HG02798 (cell line): Measurements from ENCODE around the gene LDHAL6A.
"Not testable (repeated sequence)": the region's sequence is repeated elsewhere in the genome, so short reads cannot be mapped to it uniquely, and the experiment has no call there.

Experiments
- ATAC-seq: cut with Tn5 transposase; IDR thresholded peaks from one replicate; pipeline ENCODE4 v1.9.1; 2021; ENCODE audit warnings: mild to moderate bottlenecking; ENCODE audit not compliant: unreplicated experiment, poor library complexity

The LDHAL6A gene

DNA sequence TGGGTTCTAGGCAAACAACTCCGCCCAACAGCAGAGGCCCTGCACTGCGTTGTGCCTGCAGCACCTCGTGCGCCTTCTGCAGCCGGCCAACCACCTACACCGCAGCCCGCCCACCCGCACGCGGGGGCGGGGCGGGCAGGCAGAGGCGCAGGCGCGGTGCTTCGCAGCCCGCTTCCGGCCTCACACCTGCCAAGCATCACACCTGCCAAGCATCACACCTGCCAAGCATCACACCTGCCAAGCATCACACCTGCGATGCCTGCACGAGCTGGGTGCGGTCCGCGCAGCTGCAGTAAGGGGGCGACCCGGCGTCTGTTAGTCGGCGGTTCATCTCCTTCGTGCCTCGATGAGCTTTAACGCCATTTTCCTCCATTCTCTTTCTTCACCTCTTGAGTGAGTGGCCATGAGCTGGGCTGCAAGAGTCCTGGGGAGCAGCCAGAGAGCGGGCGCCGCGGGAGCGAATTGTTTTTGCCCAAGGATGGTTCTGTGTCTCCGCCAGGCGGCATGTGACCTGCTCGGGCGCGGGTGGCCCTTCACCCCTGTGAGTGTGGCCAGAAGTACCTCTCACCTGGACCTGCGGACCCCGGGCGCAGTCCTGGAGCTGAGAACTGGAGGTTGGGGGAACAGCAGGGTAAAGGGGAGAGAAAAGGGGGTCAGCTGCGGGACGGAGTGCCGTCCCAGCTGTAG is at the start of gene LDHAL6A:
TSS of gene LDHAL6A (plus strand) at position 171 of the 687 bp plus-strand sequence. CDS start 825 bp downstream, outside the sequence.
- ATAC-seq: no peak

DNA sequence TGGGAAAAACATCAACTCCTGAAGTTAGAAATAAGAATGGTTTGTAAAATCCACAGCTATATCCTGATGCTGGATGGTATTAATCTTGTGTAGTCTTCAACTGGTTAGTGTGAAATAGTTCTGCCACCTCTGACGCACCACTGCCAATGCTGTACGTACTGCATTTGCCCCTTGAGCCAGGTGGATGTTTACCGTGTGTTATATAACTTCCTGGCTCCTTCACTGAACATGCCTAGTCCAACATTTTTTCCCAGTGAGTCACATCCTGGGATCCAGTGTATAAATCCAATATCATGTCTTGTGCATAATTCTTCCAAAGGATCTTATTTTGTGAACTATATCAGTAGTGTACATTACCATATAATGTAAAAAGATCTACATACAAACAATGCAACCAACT is 48.3 kb upstream of the LDHAL6A start:
- ATAC-seq: not testable (repeated sequence)

DNA sequence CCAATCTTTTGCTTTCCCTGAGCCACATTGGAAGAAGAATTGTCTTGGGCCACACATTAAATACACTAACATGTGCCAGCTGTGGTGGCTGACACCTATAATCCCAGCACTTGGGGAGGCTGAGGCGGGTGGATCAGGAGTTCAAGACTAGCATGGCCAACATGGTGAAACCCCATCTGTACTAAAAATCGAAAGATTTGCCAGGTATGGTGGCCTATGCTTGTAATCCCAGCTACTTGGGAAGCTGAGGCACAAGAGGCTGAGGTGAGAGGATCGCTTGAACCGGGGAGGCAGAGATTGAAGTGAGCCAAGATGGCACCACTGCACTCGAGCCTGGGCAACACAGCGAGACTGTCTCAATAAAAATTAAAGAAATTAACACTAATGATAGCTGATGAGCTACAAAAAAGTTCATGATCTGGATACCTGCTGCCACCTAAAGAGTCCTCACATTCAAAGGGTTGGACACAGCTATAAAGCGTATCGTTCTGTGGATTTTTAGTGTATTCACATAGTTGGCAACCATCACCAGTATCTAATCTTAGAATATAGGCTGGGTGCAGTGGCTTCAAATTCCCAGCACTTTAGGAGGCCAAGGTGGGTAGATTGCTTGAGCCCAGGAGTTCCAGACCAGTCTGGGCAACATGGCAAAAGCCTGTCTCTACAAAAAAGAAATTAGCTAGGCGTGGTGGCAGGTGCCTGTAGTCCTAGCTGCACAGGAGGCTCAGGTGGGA is 46.9 kb upstream of the LDHAL6A start:
- no peak for ATAC-seq

DNA sequence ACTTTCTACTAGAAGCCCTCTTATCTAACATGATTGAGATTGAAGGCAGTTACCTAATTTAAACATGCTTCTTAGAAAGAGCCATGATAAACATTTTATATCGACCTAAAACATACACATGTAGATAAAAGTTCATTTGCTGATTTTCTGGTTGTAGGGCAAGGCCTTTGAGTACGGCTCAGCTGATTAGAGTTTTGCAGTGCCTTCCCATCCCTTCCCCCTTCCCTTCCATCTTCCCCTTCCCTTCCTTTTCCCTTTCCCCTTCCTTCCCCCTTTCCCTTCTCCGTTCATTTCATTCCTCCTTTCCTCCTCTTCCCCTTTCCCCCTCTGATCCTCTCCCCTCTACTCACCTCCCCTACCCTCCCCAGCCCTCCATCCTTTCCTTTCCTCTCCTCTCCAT is 39.2 kb upstream of the LDHAL6A start:
- no peak for ATAC-seq

DNA sequence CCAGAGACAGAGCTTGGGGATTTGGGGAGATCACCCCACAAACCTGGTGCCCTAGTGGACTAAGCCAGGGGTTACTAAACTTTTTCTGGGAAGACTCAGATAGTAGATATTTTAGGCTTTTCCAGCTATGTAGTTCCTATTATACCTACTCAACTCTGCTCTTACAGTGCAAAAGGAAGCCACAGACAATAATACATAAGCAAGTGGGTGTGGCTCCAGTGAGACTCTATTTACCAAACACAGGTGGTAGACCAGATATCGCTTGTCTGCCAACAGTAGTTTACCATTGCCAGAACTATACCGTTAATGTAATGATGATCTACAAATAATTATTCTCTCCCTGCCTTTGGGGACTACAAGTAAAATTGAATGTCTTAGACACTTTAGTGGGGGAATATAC is 36.6 kb upstream of the LDHAL6A start:
- no peak for ATAC-seq

DNA sequence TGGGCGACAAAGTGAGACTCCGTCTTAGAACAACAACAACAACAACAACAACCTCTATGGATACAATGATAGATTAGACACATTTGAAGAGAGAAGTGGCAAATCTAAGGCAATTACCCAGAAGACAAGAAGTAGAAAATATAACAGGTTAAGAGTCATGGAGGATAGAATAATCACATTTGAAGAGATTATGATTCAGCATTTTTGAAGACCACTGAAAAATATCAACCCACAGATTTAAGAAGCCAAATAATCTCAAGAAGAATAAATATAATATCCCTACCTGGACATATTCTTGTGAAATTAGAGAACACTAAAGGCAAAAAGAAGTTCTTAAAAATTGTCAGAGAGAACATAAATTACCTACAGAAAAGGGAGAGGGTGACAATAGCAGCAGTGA is 35.6 kb upstream of the LDHAL6A start:
- ATAC-seq: no peak

DNA sequence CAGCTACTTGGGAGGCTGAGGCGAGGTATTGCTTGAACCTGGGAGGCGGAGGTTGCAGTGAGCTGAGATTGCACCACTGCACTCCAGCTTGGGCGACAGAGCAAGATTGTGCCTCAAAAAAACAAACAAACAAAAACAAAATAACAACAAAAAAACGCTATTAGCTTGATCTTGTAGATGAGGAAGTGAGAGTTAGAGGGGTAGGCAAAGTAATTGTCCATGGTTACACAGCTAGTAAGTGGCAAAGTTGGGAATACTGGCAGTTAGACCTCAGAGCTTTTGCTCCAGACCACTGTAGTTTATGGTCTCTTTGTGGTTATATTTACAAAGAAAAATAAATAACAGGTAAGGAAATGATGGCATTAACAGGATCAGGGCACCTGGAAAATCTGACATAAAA is 28.4 kb upstream of the LDHAL6A start:
- no peak for ATAC-seq

DNA sequence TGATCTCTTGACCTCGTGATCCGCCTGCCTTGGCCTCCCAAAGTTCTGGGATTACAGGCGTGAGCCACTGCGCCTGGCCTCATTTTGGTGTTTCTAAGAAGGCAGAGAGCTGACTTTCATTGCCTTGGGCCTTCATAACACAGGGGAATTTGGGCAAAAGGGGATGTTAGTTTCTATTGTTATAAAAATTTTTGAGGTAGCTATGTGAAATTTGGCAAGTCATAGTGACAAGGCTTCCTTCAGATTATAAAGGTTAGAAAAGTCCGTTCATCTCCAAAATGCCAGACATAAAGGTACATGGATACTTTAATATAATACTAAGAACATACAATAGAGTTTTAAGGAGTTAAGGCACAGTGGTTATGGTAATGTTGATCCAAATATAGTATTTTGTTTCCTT is 26.3 kb upstream of the LDHAL6A start:
- ATAC-seq: no peak

DNA sequence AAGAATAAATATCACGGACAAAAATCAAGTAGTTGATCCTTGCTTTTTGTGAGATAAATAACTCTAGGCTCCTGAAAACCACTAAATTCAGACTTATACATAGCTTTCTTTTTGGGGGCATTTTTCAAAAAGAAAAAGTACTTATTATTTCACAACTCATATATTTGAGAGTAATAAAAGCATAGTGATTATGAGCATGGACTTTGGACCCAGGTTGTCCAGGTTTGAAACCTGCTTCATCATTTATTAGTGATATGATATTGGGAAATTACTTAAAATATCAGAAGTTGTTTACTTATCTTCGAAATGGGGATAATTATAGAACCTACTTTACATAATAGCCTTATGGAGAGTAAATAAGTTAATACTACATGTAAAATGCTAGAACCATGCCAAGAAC is 17.0 kb upstream of the LDHAL6A start:
- ATAC-seq: no peak

DNA sequence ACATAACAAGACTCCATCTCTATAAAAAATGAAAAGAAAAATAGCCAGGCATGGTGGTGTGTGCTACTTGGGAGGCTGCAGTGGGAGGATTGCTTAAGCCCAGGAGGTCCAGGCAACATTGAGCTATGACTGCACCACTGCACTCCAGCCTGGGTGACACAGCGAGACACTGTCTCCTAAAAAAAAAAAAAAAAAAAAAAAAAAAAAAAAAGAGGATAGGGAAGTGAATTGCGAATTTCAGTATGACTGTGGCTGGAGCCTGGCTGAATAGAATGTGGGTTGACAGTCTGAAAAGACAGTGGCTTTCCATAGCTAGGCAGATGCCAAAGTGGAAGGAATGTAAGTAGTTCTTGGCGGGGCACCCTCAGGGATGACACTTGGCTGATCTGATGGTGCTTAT is 6.4 kb upstream of the LDHAL6A start:
- no peak for ATAC-seq

DNA sequence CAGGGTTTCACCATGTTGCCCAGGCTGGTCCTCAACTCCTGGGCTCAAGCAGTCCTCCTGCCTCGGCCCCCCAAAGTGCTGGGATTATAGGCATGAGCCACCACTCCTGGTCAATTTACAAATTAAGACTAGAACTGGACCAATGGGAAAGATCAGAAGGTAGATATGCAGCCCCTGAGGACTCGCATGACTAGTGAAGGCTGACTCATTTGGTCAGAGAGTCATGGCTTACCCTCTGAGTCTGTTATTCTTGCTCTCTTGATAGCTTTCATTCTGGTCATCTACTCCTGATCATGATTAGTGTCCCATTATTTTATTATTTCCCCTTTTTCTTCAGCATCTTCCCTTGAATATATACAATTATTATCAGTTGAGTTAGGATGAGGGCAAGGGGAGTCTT is 2.7 kb upstream of the LDHAL6A start:
- ATAC-seq: no peak

DNA sequence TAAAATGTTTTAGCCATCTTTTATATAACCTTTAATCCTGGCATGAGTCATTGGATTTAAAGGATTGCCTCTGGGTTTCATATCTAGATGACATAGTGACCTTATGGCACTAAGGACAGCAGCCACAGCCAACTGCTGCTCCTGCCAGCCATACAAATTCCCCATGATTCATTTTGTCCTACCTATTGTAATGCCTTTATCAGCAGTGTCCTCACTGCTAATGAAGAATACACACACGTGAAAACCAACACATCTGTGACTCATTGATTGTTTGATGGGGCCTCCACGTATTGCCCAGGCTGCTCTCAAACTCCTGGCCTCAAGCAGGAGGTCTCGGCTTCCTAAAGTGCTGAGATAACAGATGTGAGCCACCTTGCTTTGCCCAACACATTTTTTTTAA is 1.8 kb downstream of the LDHAL6A start:
- ATAC-seq: no peak

DNA sequence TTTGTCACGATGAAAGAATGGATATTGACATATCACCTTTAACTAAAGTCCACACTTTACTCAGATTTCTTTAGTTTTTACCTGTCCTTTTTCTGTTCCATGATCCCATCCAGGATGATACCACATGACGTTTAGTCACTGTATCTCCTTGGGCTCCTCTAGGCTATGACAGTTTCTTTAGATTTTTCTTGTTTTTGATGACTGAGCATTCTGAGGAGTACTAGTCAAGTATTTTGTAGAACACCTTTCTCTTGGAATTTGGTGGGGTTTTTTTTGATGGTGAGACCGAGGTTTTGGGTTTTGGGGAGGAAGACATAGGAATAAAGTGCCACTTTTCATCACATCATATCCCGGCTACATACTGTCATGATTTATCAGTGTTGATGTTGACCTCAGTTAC is 4.0 kb downstream of the LDHAL6A start:
- ATAC-seq: no peak

DNA sequence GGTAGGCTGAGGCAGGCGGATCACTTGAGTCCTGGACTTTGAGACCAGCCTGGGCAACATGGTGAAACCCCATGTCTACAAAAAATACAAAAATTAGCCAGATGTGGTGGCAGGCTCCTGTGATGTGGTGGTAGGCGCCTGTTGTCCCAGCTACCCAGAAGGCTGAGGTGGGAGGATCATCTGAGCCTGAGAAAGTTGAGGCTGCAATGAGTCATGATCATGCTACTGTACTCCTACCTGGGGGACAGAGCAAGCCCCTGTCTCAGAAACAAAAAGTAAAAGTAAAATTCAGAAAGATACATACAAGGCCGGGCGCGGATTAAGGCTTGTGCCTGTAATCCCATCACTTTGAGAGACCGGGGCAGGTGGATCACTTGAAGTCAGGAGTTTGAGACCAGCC is 6.3 kb downstream of the LDHAL6A start:
- ATAC-seq: no peak

DNA sequence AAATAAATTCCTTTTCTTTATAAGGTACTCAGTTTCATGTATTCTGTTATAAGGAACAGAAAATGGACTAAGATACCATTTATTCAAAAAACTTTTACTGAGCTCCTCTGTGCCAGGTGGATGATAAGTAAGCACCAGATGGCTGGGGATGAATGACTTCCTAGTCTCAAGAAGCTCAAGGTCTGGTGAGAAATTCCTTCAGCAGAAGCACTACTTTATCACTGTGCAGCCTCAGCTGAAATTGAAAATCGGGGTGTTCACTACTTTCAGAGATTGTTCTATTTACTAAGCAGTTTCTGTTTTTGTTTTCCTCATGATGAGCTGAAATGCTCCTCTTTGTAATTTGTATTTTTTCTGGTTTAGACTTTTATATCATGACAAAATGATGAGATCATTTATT is 7.8 kb downstream of the LDHAL6A start:
- no peak for ATAC-seq

DNA sequence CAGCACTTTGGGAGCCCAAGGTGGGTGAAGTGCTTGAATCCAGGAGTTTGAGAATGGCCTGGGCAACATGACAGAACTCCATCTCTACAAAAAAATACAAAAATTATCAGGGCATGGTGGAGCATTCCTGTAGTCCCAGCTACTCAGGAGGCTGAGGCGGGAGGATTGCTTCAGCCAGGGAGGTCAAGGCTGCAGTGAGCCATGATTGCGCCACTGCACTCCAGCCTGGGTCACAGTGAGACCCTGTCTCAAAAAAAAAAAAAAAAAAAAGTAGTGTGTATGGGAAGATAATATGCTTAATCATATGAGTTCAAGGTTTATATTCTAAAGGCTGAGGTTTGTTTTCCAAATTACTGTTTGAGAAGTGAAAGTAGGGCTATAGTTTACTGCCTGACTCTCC is 10.7 kb downstream of the LDHAL6A start:
- ATAC-seq: no peak

DNA sequence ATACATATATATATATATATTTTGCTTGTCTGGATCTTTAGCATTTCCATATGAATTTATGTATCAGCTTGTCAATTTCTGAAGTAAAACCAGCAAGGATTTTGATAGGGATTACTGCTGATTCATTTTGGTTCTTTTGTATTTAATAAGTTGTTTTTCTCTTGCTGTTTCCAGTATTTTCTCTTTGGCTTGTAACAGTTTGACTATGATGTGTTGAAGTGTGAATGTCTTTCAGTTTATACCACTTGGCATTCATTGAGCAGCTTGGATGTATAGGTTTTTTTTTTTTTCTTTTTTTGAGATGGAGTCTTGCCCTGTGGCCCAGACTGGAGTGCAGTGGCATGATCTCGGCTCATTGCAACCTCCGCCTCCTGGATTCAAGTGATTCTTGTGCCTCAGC is 12.4 kb downstream of the LDHAL6A start:
- ATAC-seq: no peak

DNA sequence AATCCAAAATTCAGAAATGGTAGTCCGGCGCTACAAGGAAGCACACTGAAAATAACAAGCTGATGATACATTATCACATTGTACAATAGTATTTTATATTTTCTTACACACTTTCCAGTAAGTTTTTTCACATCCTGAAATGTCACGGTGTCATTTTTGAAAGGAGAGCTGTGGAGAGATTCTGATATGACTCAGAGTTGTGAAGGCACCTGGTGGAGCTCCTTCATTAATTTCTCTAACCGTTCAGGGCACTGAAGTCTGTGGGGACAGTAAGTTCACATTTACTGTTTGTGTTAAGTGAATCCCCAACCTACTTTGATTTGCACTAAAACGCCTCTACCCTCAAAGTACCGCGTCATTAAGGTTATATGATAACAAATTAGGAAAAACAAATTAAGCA is 13.3 kb downstream of the LDHAL6A start:
- no peak for ATAC-seq

DNA sequence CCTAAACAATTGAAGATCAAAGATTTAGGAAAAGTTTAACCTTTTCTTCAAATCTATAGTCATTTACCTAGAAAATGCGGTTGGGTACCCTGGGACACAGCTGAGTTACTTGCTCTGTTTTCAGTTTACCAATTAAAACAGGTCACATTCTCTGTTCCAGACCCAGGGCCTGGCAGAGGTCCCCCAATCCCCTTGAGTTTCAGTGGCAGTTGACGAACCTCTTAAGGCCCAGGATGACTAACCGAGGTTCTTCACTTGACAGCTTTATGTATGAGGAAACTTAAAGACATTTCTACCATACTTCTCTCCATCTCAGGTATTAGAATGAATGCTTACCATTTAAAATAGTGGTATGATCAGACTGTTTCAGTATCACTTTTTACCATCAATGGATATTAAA is 16.3 kb downstream of the LDHAL6A start:
- ATAC-seq: no peak

DNA sequence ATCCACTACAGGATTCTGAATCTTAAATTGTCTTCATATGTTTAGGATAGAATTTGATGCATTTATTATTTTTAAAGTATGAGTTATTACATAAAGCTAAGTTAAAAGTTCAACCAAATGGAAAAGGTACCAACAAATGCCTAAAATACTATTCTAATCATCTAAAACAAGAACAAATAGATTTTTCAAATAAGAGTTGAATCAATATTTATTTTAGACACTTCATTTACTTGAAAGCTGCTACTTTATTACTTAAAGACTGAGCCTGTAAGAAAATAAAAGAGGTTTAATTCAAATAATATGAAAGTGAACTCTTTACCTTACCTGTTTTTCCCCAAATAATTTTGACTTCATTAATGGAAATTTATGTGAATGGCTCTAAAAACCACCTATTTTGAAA is 16.9 kb downstream of the LDHAL6A start:
- no peak for ATAC-seq

DNA sequence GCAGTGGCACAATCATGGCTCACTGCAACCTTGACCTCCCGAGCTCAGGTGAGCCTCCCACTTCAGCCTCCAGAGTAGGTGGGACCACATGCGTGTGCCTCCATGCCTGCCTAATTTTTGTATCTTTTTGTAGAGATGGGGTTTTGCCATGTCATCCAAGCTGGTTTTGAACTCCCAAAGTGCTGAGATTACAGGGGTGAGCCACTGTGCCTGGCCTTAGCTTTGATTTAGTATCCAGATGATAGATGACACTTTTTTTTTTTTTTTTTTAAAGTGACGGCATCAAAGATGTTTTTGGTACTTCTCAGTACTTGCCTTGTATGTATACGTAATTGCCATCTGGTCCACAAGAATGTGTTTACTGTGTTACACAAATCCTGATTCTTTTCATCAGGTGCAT is 23.4 kb downstream of the LDHAL6A start:
- no peak for ATAC-seq

DNA sequence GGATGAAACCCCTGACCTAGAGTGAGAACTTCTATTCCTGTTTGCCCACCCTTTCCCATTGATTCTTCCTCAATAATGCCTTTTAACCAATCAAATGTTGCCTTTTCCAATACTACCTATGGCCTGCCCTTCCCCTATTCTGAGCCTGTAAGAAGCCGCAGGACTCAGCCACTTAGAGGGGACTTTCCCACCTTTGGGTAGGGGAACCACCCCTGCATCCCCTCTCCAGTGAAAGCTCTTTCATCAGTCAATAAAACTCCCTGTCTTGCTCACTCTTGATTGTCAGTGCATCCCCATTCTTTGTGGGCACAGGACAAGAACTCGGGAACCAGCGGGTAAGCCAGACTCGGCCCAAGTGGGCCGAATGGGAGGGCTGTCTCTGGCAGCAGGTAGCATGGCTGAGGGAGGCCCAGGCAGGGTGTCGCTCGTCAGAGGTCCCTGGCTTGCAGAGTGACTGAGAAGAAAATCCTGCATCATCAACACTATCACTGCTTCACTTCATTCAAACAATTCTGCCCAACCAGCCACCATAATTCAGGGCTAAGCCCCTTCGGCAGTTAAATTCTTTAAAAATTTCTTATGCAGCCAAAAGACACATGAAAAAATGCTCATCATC is 30.4 kb downstream of the LDHAL6A start:
- peak; percentile 64 for ATAC-seq
